Activated CD4-positive, CD25-positive, alpha-beta regulatory T cell treated with anti-CD3 and anti-CD28 coated beads, Interleukin-2, amount 50 U/mL, for 72 hours (primary cell): ENCODE measurements around the gene ABCC6.
"Not testable (repeated sequence)": the region's sequence is repeated elsewhere in the genome, so short reads cannot be mapped to it uniquely, and the experiment has no call there.

ENCODE experiments used
- DNase-seq: peaks from one replicate; pipeline ENCODE4 v3.0.0; 2021

The ABCC6 gene

DNA sequence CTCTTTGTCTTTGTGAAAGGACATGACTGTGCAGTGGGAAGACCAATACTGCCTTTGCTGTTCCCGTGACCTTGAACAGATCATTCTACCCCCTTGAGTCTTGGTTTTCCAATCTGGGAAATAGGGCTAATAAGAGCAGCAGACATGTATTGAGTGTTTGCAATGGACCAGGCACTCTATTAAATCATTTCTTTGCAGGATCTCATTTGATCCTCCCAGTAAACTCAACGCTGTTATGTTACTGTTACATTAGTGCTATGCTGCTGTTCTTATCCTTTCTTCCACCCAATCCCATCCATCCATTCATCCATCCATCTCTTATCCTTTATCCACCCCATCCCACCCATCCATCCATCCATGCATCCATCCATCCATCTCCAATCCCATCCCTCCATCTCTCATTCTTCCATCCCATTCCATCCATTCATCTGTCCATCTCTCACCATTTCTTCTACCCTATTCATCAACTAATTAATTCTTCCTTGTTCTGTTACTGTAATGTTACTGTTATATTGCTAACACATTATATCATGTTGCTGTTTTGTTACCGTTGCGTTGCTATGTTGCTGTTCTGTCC lies 65.1 kb downstream of the ABCC6 start:
- no peak for DNase-seq

DNA sequence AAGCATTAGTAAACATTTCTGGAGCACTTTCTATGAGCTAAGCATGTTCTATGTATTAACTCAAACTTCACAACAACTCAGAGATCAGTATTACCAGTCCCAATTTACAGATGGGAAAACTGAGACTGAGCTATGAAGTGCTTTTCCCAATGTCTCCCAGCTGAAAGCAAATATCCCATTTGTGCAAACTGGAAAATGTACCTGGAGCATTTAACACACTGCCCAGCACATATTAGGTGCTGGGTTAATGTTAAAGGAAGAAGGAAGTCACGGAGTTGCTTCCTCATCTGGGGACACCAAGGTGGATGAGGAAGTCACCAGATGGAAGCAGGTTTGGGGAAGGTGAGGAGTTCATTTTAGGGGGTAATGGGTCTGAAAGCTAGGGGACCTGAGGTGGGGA lies 66.1 kb downstream of the ABCC6 start:
- DNase-seq, result no peak

DNA sequence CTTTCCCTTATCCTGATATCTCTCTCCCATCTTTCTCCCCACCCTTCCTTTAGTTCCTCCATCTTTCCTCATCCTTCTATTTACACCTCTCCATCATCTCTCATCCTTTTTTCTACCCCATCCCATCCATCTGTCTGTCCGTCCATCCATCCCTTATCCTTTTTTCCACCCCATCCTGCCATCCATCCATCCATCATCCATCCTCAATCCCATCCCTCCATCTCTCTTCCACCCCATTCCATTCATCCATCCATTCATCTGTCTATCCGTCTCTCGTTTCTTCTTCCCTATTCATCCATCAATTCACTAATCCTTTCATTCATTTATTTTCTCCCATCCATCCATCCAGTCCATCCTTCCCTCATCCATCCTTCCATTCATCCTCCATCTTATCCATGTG lies 68.1 kb downstream of the ABCC6 start:
- no peak for DNase-seq

DNA sequence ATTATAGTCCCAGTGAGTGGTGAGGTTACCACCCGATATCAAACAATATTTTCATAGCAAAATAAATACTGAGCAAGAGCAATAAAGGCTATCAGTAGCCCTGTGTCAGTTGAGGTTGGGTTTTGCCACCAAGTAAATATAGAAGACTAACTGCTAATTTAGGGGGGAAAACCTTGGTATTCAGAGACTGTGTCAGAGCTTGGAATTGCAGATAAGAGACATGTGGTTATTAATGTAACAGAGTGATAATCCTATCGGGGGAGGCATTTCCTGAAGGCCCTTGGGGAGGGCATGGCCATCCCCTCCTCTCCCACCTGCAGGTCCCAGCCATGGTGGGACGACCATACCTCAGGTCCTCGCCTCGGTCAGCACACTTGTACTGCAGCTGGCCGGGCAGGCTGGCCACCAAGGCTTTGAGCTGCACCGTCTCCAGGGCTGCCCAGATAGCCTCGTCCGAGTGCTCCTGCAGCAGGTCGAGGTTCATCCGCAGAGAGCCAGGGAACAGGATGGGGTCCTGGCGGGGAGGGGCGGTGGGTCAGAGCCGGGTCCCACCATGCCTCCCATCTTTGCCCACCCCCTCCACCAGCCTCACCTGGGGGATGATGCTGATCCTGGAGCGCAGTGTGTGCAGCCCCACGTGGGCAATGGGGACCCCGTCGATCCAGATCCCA lies 68.9 kb downstream of the ABCC6 start:
- DNase-seq, result no peak

DNA sequence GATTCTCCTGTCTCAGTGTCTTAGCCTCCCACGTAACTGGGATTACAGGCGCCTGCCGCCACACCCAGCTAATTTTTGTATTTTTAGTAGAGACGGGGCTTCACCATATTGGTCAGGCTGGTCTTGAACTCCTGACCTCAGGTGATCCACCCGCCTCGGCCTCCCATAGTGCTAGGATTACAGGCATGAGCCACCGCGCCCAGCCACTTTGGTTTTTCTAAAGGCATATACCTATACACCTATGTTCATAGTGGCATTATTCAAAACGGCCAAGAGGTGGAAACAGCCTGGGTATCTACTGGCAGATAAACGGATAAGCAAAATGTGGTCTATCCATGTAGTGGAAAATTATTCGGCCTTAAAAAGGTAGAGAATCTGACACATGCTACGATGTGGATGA lies 70.3 kb downstream of the ABCC6 start:
- not testable (repeated sequence) for DNase-seq

DNA sequence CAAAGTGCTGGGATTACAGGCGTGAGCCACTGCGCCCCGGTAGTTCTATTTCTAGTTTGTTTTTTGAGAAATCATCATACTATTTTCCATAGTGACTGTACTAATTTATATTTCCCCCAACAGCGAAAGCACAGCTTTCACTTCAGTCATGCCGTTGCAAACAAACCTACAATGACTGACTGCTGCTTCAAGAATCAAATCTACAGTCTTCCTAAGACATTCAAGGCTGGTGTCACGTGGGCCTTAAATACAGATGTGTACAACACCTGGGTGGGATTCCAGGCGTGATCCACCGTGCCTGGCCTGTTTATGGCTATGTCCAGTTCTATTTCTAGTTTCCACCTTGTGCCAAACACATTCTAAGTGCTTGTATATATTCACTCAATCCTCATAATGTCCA lies 72.0 kb downstream of the ABCC6 start:
- no peak for DNase-seq

DNA sequence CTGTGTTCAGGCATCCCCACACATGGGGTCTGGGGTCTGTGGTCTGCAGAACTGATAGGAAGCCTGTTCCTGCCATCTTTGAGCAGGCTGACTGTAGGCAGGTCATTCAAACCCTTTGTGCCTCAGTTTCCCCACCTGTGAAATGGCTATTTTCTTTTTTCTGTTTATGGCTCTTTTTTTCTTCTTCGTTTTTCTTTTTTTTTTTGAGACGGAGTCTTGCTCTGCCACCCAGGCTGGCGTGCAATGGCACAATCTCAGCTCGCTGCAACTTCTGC lies 72.5 kb downstream of the ABCC6 start:
- no peak for DNase-seq

DNA sequence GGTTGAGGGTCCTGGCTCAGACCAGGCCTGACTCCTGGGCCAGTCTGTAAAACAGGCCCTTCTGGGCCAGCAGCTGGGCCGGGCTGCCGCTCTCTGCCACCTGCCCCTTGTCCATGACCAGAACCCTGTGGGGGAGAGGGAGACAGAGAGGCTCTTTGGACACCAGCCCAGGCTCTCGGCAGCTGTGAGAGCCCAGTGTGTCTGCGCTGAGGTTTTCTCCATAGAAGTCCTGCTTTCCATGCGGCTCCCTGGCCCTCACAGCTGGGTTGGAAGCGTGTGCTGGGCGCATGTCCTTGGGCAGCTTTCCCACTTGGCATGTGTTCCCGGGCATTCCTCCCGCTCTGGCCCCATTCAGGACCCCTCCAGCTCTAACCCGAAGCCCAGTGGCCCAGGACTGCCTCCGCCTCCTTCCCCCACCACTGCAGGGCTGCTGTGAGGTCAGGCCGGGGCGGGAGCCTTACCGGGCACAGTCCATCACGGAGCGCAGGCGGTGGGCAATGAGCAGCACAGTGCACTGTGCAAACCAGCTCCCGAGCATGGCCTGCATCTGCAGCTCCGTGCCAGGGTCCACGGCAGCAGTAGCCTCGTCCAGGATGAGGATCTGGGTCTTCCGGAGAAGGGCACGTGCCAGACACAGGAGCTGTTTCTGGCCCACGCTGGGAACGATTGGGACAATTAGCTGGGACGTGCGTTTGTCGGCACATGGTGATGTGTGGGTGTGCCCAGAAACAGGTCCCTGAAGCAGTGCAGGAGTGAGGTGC lies 73.0 kb downstream of the ABCC6 start:
- no peak for DNase-seq

DNA sequence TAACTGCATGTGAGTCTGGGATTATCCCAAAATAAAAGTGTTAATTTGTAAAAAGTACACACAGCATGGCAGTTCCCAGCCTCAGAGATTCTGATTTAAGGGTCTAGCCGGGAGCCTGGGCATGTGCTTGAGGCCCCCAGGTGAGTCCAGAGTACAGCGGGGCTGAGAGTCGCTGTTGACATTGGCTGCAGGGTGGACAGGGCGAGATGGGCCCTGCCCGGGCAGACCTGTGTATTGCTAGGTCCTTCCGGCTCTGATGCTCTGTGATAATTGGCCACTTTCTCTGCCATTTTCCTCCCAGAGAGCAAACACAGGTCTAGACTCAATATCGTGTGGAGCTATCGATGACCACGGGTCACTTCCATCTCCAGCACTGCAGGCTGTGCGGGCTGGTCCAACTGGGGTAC lies 73.6 kb downstream of the ABCC6 start:
- DNase-seq, result no peak

DNA sequence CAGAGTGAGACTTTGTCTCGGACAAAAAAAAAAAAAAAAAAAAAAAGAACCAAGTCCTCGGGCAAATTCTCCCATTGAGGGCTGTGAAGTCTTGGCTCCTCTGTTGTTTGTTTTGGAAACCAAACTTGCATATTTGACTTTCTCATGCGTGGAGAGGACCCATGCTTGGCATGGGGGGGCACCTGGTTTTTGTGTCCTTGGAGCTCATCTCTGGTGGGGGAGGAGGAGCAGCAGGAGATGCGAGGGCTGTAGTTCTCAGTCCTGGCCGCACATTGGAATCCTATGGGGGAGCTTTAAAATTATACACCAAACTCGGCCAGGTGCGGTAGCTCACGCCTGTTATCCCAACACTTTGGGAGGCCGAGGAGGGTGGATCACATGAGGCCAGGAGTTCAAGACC lies 74.5 kb downstream of the ABCC6 start:
- no peak for DNase-seq

DNA sequence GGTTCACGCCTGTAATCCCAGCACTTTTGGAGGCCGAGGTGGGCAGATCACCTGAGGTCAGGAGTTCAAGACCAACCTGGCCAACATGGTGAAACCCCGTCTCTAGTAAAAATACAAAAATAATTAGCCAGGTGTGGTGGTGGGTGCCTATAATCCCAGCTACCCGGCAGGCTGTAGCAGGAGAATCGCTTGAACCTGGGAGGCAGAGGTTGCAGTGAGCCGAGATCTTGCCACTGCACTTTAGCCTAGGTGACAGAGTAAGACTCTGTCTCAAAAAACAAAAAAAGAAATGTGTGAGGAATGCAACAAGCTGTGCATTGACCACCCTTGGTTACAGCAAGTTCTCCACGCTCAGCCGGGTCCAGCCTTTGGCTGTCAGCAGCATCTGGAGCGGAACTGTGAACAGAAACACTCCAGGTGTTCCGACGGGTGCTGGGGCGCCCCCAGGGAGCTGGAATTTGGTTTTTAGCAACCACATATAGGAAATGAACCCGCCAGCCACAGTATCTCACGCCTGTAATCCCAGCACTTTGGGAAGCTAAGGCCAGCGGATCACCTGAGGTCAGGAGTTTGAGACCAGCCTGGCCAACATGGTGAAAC lies 75.2 kb downstream of the ABCC6 start:
- DNase-seq, result not testable (repeated sequence)

DNA sequence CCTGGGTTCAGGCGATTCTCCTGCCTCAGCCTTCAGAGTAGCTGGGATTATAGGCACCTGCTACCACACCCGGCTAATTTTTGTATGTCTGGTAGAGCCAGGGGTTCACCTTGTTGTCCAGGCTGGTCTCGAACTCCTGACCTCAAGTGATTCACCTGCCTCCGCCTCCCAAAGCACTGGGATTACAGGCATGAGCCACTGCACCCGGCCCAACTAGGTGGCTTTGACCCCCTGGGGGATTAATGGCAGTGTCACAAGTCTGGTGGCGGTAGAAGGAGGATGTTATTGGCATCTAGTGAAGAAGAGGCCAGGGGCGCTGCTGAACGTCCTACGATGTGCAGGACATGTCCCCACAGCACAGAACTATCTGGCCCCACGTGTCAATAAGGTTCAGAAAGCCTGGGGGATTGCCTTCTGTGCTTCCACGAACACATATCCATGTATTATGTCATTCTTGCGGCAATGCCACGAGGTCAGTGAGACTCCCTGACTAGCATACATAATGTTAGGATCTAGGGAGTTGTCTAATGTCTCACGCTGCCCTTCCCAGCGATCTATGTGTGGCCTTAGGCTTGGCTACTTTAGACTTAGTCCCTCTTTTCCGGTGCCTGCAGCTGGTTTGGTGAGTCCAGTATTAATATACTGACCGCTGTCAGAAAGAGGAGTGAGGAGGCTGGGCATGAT lies 75.8 kb downstream of the ABCC6 start:
- DNase-seq, result no peak

DNA sequence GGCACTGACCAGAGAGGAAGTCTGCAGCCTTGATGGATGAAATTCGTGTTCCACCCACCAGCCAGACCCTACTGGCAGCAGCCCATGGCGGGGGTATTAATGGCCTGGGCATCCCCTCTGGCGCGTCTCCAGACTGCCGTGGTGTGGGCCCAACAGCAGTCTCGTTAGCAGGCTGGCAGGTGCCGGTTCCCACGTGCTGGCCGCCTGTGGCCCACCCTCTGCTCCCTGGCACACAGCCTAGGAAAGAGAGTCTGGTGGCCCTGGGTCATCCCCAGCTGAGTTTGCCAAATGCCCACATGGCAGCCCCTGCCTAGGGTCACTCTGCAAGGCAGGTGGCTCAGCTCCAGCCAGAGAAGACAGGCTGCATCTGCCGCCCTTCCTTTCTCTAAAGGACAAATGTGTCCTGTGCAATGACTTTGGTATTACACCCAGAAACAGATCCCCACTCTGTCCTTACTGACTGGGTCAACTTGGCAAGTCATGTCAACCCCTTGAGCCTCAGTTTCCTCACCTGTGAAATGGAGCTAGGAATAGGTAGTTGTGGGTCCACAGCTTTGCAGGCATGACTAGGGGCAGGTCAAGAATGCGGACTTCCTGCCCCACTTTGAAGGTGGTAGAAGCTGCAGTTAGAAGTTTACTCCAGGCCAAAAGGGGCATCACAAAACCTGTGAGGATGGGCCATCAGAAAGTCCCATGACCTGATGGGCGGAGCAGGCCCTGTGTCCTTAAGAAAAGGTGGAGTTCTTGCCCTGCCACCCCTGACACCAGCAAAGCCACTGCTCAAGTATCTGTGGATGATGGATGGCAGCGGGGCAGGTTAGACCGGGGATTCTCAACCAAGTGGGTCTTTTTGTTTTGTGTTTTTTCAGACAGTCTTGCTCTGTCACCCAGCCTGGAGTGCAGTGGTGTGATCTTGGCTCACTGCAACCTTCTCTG lies 76.6 kb downstream of the ABCC6 start:
- DNase-seq, result no peak

DNA sequence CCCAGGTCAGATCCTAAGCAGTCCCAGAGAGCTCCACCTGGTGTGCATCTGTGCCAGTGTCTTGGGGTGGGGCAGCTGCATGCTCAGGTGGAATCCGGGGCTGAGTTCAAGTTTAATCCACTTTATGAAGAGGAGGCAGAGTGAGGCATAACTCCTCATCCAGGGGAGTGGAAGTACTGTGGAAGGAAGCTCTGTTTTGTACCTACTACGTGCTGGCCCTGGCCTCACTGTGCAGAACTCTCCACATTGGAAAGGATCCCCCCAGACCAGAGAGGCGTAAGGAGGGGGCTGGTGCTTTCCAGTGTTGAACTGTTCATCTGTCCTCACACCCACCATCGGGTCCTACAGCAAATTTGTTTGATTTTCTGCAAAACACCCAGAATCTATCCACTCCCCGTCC lies 78.0 kb downstream of the ABCC6 start:
- DNase-seq, result no peak

DNA sequence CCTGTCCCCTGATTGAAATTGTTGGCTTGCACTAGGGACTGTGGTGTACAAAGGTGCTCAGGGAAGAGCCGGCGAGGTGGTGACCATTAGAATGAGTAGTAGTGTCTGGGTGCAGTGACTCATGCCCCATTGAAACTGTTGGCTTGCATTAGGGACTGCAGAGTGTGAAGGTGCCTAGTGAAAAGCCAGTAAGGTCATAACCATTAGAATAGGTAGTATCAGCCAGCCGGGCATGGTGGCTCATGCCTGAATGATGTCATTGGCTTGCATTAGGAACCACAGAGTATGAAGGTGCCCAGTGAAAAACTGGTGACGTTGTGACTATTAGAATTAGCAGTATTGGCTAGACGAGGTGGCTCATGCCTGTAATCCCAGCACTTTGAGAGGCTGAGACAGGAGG lies 78.9 kb downstream of the ABCC6 start:
- DNase-seq, result no peak

DNA sequence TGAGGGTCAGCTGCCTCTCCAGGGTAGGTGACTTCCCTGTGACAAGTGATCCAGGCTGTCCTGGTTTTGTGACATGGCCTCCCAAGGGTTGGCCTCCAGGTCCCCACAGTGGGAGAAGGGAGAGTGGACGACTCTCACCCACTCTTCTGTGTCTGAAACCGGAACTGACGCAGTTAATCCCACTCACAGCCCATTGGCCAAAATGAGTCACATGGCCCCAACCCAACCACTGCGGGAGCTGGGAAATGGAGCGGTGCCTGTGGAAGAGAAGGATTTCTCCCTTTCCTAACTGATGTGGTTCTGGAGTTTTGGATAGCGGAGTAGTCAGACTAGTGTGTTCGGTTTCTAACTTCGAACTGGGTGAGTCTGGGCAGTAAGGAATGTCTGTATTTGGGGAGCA lies 79.4 kb downstream of the ABCC6 start:
- no peak for DNase-seq

DNA sequence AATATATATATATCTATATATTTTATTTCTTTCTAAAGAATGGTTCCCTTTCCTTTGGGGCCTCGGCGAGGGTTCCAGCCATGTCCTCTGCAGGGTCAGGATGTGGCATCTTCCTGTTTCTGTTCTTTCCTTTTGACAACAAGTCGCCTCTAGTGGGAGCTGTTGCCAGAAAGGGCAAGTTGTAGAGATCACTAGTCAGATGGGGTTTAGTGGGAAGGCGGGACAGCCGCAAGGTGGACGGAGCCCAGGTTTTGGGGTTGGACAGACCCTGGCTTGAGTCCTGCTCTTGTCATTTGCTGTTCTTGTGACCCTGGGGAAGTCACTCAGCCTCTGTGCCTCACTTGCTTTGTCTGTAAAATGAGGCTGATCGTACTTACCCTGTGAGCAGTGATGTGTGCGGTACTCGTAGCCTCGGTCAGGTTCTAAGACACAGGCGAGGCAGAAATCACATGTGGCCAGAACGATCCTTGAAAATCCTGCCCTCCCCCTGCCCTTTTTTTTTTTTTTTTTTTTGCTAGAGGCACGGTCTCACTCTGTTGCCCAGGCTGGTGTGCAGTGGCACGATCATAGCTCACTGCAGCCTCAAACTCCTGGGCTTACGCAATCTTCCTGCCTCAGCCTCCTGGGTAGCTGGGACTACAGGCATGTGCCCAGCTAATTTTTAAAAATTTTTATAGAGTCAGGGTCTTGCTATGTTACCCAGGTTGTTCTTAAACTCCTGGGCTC lies 80.1 kb downstream of the ABCC6 start:
- no peak for DNase-seq

DNA sequence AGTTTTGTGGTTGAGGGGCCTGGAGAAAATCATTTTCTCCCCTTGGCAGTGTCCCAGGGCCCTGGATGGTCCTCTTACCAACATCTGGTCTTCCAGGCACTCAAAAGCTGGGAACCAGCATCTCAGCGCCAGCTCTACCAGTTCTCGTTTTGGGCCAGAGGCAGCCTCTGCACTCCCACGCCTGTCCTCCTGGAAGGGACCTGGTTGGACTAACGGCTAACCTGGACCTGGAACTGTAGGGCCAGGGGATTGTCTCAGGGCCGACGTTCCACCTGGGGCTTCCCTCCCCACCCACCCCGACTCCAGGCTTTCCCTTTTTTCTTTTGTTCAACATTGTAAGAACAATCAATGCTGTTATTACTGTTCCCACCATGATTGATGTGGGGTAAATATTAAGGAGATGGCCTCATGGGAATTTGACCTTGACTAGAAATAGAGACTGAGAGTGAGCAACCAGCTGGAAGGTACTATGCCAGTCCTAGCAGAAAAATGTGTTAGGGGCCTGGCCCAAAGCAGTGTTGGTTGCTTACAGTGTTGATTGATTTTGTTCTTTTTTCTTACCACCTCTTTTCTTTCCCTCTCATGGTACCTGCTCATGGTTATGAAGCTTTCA lies 81.4 kb downstream of the ABCC6 start:
- DNase-seq, result no peak

DNA sequence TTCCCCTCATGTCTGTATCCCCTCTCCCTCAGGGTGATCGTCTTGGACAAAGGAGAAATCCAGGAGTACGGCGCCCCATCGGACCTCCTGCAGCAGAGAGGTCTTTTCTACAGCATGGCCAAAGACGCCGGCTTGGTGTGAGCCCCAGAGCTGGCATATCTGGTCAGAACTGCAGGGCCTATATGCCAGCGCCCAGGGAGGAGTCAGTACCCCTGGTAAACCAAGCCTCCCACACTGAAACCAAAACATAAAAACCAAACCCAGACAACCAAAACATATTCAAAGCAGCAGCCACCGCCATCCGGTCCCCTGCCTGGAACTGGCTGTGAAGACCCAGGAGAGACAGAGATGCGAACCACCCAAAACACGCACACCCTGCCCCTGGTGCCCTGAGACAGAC lies 82.2 kb downstream of the ABCC6 start:
- DNase-seq, result no peak

DNA sequence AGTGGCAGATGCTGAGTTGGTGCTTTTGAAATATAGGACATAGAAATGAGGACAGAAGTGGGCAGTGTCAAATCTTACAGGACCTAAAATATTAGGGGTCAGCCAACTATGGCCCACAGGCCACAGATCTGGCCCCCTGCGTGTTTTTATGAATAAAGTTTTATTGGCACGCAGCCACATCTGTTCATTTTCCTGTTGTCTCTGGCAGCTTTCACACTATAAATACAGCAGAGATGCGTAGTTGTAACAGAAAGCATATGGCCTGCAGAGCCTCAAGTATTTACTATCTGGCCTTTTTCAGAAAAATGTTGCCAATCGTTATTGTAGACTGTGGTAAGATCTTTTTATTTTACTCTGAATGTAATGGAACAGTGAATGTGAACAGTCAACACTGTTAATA lies 82.8 kb downstream of the ABCC6 start:
- no peak for DNase-seq

DNA sequence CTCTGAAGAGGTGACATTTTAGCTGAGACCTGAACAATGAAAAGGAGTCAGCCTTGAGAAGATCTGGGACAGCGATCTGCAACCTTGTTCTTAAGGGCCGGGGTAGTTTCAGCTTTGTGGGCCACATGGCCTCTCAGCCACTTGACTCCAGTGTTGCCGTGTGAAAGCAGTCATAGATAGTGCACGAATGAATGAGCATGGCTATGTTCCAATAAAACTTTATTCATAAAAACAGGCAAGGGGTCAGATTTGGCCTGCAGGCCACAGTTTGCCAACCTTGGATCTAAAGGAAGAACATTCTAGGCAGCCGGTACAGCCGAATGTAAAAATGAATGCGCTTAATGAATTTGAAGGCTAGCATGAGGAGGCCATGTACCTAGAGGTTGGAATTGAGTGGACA lies 83.5 kb downstream of the ABCC6 start:
- no peak for DNase-seq
